WTC11 (cell line): Measurements from ENCODE around the gene SCGB1D4. TPM values are rescaled to one million over a fixed set of nuclear protein-coding genes. Genes with fewer than 3 reads are reported as not detected.

Experiments
- ATAC-seq: fragments of 200-7000 bp; cut with Tn5 transposase; 2 replicates; pipeline ENCODE4 v1.10.0; 2021; ENCODE audit warnings: mild to moderate bottlenecking, moderate library complexity
- CTCF ChIA-PET: fragments of 300-600 bp; sonication (Branson Sonifier 250); formaldehyde crosslinking; loops from one replicate; lab custom pipeline; 2021; ENCODE audit warnings: antibody characterized with exemption; lab: Charles Lee
- POLR2A ChIA-PET: fragments of 350-600 bp; sonication (Branson Sonifier 250); formaldehyde crosslinking; loops from one replicate; lab custom pipeline; 2021; ENCODE audit warnings: antibody characterized with exemption; lab: Charles Lee
- DNase-seq: peaks from one replicate; pipeline ENCODE4 v3.0.0; 2021; ENCODE audit warnings: low spot score
- H3K27ac Mint-ChIP-seq: 2 replicates; pipeline ENCODE4 v1.8.0; 2021; ENCODE audit warnings: mixed read lengths
- H3K27me3 Mint-ChIP-seq: 2 replicates; pipeline ENCODE4 v1.8.0; 2021; ENCODE audit warnings: low read depth, mild to moderate bottlenecking, moderate library complexity, mixed read lengths
- H3K36me3 Mint-ChIP-seq: 2 replicates; pipeline ENCODE4 v1.8.0; 2021; ENCODE audit warnings: mixed read lengths
- H3K4me1 Mint-ChIP-seq: 2 replicates; pipeline ENCODE4 v1.8.0; 2022; ENCODE audit warnings: mixed read lengths
- H3K4me3 Mint-ChIP-seq: 2 replicates; pipeline ENCODE4 v1.8.0; 2021; ENCODE audit warnings: mild to moderate bottlenecking, moderate library complexity, mixed read lengths
- H3K9me3 Mint-ChIP-seq: 2 replicates; pipeline ENCODE4 v1.8.0; 2021; ENCODE audit warnings: mixed read lengths
- FOXK1 ChIP-seq: sonication (generic); formaldehyde crosslinking; IDR thresholded peaks from 2 replicates; pipeline ENCODE4 v1.8.0; 2022; ENCODE audit warnings: mild to moderate bottlenecking, moderate library complexity, missing genetic modification reagents
- GABPB1 ChIP-seq: sonication (generic); formaldehyde crosslinking; IDR thresholded peaks from 2 replicates; pipeline ENCODE4 v1.8.1; 2023; ENCODE audit warnings: mild to moderate bottlenecking, missing genetic modification reagents
- IRF2 ChIP-seq: sonication (generic); formaldehyde crosslinking; IDR thresholded peaks from 2 replicates; pipeline ENCODE4 v1.8.0; 2022; ENCODE audit warnings: low read depth, missing genetic modification reagents, borderline replicate concordance
- JUN ChIP-seq: sonication (generic); formaldehyde crosslinking; IDR thresholded peaks from 2 replicates; pipeline ENCODE4 v1.8.0; 2023; ENCODE audit warnings: mild to moderate bottlenecking, missing genetic modification reagents
- NFATC4 ChIP-seq: fragments of 250-450 bp; sonication (Bioruptor Pico); IDR thresholded peaks from 2 replicates; pipeline ENCODE4 v1.9.0; 2021; ENCODE audit warnings: mild to moderate bottlenecking
- NR1H2 ChIP-seq: sonication (generic); formaldehyde crosslinking; IDR thresholded peaks from 2 replicates; pipeline ENCODE4 v1.9.0; 2021; ENCODE audit warnings: mild to moderate bottlenecking, moderate library complexity, missing genetic modification reagents
- OVOL2 ChIP-seq: fragments of 250-450 bp; sonication (Bioruptor Pico); IDR thresholded peaks from 2 replicates; pipeline ENCODE4 v1.9.0; 2021; ENCODE audit warnings: mild to moderate bottlenecking, borderline replicate concordance
- SMAD3 ChIP-seq: sonication (generic); formaldehyde crosslinking; IDR thresholded peaks from 2 replicates; pipeline ENCODE4 v1.8.0; 2022; ENCODE audit warnings: missing genetic modification reagents, mild to moderate bottlenecking, borderline replicate concordance
- SMAD4 ChIP-seq: sonication (generic); formaldehyde crosslinking; IDR thresholded peaks from 2 replicates; pipeline ENCODE4 v1.8.0; 2022; ENCODE audit warnings: mild to moderate bottlenecking, missing genetic modification reagents
- TP53 ChIP-seq: sonication (generic); formaldehyde crosslinking; IDR thresholded peaks from 2 replicates; pipeline ENCODE4 v1.8.1; 2023; ENCODE audit warnings: mild to moderate bottlenecking, missing genetic modification reagents
- ZBTB21 ChIP-seq: sonication (generic); formaldehyde crosslinking; IDR thresholded peaks from 2 replicates; pipeline ENCODE4 v1.8.1; 2023; ENCODE audit warnings: mild to moderate bottlenecking, missing genetic modification reagents, borderline replicate concordance
- ZNF317 ChIP-seq: sonication (generic); formaldehyde crosslinking; IDR thresholded peaks from 2 replicates; pipeline ENCODE4 v1.8.1; 2023; ENCODE audit warnings: low read depth, mild to moderate bottlenecking, moderate library complexity, missing genetic modification reagents, borderline replicate concordance
- total RNA-seq: library from RNA; stranded (reverse); gene quantifications from 3 replicates; pipeline ENCODE4 v1.2.3, GENCODE V29; 2021
- TF ChIP-seq, protein P1 (sequence below): sonication (generic); formaldehyde crosslinking; IDR thresholded peaks from 2 replicates; pipeline ENCODE4 v1.8.0; 2022; ENCODE audit warnings: missing genetic modification reagents
- TF ChIP-seq, protein P2 (sequence below): fragments of 250-450 bp; sonication (Bioruptor Pico); IDR thresholded peaks from 2 replicates; pipeline ENCODE4 v1.8.0; 2021; ENCODE audit warnings: mild to moderate bottlenecking
- TF ChIP-seq, protein P3 (sequence below): sonication (generic); formaldehyde crosslinking; IDR thresholded peaks from 2 replicates; pipeline ENCODE4 v1.8.0; 2022; ENCODE audit warnings: mild to moderate bottlenecking, missing genetic modification reagents
- TF ChIP-seq, protein P4 (sequence below): fragments of 250-450 bp; sonication (Bioruptor Pico); IDR thresholded peaks from 2 replicates; pipeline ENCODE4 v1.9.0; 2021; ENCODE audit warnings: mild to moderate bottlenecking
- TF ChIP-seq, protein P5 (sequence below): sonication (generic); formaldehyde crosslinking; conservative IDR thresholded peaks from 2 replicates; pipeline ENCODE4 v1.8.1; 2023; ENCODE audit warnings: mild to moderate bottlenecking, low read depth, missing genetic modification reagents, moderate library complexity
- TF ChIP-seq, protein P6 (sequence below): fragments of 200-600 bp; IDR thresholded peaks from 2 replicates; pipeline ENCODE4 v1.8.0; 2022; ENCODE audit warnings: antibody characterized with exemption

The SCGB1D4 gene
- total RNA-seq, 1 experiment from 2014 or later = not detected

DNA sequence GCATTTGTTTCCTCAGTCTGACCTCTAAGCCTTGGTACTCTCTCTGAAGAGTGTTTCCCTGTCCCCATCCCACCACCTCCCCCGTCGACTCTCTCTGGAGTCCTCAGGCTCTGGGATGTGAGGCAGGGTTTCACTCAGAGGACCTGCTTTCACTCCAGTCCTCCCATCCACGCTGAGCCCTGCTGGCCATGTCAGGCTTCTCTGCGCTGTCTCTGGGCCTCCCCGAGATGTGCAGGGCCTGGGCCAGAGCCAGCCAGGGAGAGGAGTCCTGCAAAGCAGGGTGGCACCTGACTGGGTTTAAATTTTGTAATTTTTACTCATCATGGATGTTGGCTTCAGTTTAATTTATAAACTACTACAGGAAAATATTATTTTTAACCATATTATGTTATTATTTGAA lies 25.6 kb downstream of the SCGB1D4 start (continued):
- TF ChIP-seq, protein P1, sequence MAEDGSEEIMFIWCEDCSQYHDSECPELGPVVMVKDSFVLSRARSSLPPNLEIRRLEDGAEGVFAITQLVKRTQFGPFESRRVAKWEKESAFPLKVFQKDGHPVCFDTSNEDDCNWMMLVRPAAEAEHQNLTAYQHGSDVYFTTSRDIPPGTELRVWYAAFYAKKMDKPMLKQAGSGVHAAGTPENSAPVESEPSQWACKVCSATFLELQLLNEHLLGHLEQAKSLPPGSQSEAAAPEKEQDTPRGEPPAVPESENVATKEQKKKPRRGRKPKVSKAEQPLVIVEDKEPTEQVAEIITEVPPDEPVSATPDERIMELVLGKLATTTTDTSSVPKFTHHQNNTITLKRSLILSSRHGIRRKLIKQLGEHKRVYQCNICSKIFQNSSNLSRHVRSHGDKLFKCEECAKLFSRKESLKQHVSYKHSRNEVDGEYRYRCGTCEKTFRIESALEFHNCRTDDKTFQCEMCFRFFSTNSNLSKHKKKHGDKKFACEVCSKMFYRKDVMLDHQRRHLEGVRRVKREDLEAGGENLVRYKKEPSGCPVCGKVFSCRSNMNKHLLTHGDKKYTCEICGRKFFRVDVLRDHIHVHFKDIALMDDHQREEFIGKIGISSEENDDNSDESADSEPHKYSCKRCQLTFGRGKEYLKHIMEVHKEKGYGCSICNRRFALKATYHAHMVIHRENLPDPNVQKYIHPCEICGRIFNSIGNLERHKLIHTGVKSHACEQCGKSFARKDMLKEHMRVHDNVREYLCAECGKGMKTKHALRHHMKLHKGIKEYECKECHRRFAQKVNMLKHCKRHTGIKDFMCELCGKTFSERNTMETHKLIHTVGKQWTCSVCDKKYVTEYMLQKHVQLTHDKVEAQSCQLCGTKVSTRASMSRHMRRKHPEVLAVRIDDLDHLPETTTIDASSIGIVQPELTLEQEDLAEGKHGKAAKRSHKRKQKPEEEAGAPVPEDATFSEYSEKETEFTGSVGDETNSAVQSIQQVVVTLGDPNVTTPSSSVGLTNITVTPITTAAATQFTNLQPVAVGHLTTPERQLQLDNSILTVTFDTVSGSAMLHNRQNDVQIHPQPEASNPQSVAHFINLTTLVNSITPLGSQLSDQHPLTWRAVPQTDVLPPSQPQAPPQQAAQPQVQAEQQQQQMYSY (CRISPR knock-in tag) = no peak
- TF ChIP-seq FOXK1 (no peak), GABPB1 (CRISPR knock-in tag) (no peak), NR1H2 (no peak), ZBTB21 (CRISPR knock-in tag) (no peak), TP53 (CRISPR knock-in tag) (no peak), SMAD3 (no peak), JUN (CRISPR knock-in tag) (no peak), ZNF317 (CRISPR knock-in tag) (no peak), IRF2 (CRISPR knock-in tag) (no peak)
- TF ChIP-seq, protein P2, sequence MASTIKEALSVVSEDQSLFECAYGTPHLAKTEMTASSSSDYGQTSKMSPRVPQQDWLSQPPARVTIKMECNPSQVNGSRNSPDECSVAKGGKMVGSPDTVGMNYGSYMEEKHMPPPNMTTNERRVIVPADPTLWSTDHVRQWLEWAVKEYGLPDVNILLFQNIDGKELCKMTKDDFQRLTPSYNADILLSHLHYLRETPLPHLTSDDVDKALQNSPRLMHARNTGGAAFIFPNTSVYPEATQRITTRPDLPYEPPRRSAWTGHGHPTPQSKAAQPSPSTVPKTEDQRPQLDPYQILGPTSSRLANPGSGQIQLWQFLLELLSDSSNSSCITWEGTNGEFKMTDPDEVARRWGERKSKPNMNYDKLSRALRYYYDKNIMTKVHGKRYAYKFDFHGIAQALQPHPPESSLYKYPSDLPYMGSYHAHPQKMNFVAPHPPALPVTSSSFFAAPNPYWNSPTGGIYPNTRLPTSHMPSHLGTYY = no peak
- TF ChIP-seq, protein P3, sequence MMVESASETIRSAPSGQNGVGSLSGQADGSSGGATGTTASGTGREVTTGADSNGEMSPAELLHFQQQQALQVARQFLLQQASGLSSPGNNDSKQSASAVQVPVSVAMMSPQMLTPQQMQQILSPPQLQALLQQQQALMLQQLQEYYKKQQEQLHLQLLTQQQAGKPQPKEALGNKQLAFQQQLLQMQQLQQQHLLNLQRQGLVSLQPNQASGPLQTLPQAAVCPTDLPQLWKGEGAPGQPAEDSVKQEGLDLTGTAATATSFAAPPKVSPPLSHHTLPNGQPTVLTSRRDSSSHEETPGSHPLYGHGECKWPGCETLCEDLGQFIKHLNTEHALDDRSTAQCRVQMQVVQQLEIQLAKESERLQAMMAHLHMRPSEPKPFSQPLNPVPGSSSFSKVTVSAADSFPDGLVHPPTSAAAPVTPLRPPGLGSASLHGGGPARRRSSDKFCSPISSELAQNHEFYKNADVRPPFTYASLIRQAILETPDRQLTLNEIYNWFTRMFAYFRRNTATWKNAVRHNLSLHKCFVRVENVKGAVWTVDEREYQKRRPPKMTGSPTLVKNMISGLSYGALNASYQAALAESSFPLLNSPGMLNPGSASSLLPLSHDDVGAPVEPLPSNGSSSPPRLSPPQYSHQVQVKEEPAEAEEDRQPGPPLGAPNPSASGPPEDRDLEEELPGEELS = no peak
- TF ChIP-seq, protein P4, sequence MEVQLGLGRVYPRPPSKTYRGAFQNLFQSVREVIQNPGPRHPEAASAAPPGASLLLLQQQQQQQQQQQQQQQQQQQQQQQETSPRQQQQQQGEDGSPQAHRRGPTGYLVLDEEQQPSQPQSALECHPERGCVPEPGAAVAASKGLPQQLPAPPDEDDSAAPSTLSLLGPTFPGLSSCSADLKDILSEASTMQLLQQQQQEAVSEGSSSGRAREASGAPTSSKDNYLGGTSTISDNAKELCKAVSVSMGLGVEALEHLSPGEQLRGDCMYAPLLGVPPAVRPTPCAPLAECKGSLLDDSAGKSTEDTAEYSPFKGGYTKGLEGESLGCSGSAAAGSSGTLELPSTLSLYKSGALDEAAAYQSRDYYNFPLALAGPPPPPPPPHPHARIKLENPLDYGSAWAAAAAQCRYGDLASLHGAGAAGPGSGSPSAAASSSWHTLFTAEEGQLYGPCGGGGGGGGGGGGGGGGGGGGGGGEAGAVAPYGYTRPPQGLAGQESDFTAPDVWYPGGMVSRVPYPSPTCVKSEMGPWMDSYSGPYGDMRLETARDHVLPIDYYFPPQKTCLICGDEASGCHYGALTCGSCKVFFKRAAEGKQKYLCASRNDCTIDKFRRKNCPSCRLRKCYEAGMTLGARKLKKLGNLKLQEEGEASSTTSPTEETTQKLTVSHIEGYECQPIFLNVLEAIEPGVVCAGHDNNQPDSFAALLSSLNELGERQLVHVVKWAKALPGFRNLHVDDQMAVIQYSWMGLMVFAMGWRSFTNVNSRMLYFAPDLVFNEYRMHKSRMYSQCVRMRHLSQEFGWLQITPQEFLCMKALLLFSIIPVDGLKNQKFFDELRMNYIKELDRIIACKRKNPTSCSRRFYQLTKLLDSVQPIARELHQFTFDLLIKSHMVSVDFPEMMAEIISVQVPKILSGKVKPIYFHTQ (CRISPR knock-in tag) = no peak
- TF ChIP-seq, all 79 proteins: peak for 0

DNA sequence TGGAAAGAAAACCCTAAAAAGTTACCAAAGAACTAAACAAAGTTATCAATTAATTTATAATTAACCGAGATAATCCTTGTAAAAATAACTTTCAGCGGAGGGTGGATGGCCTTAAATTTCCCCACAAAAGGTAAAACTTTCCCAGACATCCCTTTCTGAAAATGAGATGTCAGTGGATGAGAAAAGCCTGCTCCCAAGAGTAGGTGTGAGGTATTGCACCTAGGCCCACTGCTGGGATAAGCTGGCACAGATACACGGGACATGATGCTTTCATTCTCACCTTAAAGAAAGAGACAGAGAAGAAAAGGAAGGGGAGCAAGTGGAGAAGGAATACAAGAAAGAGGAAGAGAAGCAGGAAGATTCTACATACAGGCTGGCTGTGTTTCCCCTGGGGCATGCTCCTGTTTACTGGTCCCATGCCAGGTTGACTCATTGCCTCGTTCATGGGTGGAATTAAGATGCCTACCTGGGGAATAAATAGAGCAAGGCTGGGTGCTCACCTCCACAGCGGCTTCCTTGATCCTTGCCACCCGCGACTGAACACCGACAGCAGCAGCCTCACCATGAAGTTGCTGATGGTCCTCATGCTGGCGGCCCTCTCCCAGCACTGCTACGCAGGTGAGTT lies 29.1 kb downstream of the SCGB1D4 start, which contains the start of gene SCGB2A2:
Gene SCGB2A2, plus strand, starts transcription at position 505 of the 625 bp plus-strand sequence. Its CDS starts 59 bp downstream, at position 564.
- Mint-ChIP-seq H3K36me3 (no peaks in the 10 kb centered on the region), H3K9me3 (0 out of 2 replicates have a peak, but pooled peaks cover under 1% of the 10 kb centered on the region), H3K4me3 (no peak within 1 kb of the TSS), H3K4me1 (peaks cover 7% of the 10 kb centered on the region; the same call in 1 of the 2 replicates), H3K27ac (no peak within 1 kb of the TSS), H3K27me3 (no peaks in the 10 kb centered on the region)
- no peak for DNase-seq
- ATAC-seq = peak; percentile 71; the same call in 1 of the 2 replicates
- ChIA-PET CTCF (interaction anchor here (0.5 to 0.8 kb wide), 3 partner anchors 10 to 61 kb away, joined by 3 read pairs; no protein-coding TSS in a partner anchor), POLR2A (no interaction called here)
- TF ChIP-seq, protein P5, sequence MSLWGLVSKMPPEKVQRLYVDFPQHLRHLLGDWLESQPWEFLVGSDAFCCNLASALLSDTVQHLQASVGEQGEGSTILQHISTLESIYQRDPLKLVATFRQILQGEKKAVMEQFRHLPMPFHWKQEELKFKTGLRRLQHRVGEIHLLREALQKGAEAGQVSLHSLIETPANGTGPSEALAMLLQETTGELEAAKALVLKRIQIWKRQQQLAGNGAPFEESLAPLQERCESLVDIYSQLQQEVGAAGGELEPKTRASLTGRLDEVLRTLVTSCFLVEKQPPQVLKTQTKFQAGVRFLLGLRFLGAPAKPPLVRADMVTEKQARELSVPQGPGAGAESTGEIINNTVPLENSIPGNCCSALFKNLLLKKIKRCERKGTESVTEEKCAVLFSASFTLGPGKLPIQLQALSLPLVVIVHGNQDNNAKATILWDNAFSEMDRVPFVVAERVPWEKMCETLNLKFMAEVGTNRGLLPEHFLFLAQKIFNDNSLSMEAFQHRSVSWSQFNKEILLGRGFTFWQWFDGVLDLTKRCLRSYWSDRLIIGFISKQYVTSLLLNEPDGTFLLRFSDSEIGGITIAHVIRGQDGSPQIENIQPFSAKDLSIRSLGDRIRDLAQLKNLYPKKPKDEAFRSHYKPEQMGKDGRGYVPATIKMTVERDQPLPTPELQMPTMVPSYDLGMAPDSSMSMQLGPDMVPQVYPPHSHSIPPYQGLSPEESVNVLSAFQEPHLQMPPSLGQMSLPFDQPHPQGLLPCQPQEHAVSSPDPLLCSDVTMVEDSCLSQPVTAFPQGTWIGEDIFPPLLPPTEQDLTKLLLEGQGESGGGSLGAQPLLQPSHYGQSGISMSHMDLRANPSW (CRISPR knock-in tag) = no peak
- no peak for TF ChIP-seq OVOL2 (CRISPR knock-in tag)
- TF ChIP-seq, protein P6, sequence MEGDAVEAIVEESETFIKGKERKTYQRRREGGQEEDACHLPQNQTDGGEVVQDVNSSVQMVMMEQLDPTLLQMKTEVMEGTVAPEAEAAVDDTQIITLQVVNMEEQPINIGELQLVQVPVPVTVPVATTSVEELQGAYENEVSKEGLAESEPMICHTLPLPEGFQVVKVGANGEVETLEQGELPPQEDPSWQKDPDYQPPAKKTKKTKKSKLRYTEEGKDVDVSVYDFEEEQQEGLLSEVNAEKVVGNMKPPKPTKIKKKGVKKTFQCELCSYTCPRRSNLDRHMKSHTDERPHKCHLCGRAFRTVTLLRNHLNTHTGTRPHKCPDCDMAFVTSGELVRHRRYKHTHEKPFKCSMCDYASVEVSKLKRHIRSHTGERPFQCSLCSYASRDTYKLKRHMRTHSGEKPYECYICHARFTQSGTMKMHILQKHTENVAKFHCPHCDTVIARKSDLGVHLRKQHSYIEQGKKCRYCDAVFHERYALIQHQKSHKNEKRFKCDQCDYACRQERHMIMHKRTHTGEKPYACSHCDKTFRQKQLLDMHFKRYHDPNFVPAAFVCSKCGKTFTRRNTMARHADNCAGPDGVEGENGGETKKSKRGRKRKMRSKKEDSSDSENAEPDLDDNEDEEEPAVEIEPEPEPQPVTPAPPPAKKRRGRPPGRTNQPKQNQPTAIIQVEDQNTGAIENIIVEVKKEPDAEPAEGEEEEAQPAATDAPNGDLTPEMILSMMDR = peak; percentile 22; the same call in 1 of the 2 replicates
- TF ChIP-seq NFATC4 (CRISPR knock-in tag) = no peak
- no peak for TF ChIP-seq SMAD4 (CRISPR knock-in tag)
